HCT116 (cell line): ENCODE results near the gene METTL2B. TPM values are rescaled to one million over a fixed set of nuclear protein-coding genes. Genes with fewer than 3 reads are reported as not detected.
"Not testable (repeated sequence)": the region's sequence is repeated elsewhere in the genome, so short reads cannot be mapped to it uniquely, and the experiment has no call there.

ENCODE experiments used
- ATAC-seq: fragments of 200-7000 bp; cut with Tn5 transposase; 2 replicates; pipeline ENCODE4 v1.9.1; 2020; ENCODE audit warnings: mild to moderate bottlenecking, moderate library complexity
- BruUV-seq: library from RNA; stranded (reverse); fragments of 400-500 nt; replicated peaks from 2 replicates; lab custom pipeline; 2021; lab: Mats Ljungman, UMichigan
- CTCF ChIA-PET: fragments of 300-600 bp; sonication (Branson Sonifier 250); formaldehyde crosslinking; loops from one replicate; lab custom pipeline; 2021; ENCODE audit warnings: antibody characterized with exemption; lab: Charles Lee
- POLR2A ChIA-PET: fragments of 300-600, 350-600 bp; sonication (Branson Sonifier 250); formaldehyde crosslinking; loops from one replicate; lab custom pipeline; 2021; ENCODE audit warnings: antibody characterized with exemption; lab: Charles Lee
- RAD21 ChIA-PET, 2 experiments: fragments of 300-600 bp; sonication (Branson Sonifier 250); formaldehyde crosslinking; loops; one replicate each; lab custom pipeline; 2023; ENCODE audit warnings: low total read pairs in 2 of 2; ENCODE audit not compliant: uncharacterized antibody in 2 of 2, unreplicated experiment in 2 of 2, low non-redundant PET in 1 of 2; lab: Charles Lee
- DNase-seq: peaks from one replicate; pipeline ENCODE4 v3.0.0-alpha.2; 2010; ENCODE audit warnings: low read depth, low spot score
- H2AFZ ChIP-seq: fragments of 200-600 bp; shearing (Covaris generic), sonication (generic); 2 replicates; pipeline ENCODE4 v1.6.1; 2017; ENCODE audit warnings: low read depth, mixed run types, mixed read lengths, antibody characterized with exemption, low read length; ENCODE audit not compliant: poor library complexity, severe bottlenecking
- H3K27ac ChIP-seq: 2 replicates; pipeline ENCODE4 v1.5.1; 2012; ENCODE audit warnings: low read depth, low read length
- H3K27me3 ChIP-seq: fragments of 200-600 bp; sonication (generic); 2 replicates; pipeline ENCODE4 v1.6.1; 2016; ENCODE audit warnings: mixed run types, low read length, mixed read lengths; ENCODE audit not compliant: insufficient read depth
- H3K36me3 ChIP-seq, 2 experiments: fragments of 200-500 bp in 1 of 2; fragments of 200-600 bp in 1 of 2; sonication (Bioruptor generic) in 1 of 2; sonication (generic) in 1 of 2; 2 replicates each; pipeline versions ENCODE4 v1.5.1 to v1.6.1; 2014 to 2016; ENCODE audit warnings: low read length in 2 of 2, inconsistent platforms in 1 of 2, mixed read lengths in 1 of 2, mixed run types in 1 of 2; ENCODE audit not compliant: insufficient read depth in 2 of 2, control insufficient read depth in 1 of 2
- H3K4me1 ChIP-seq, 2 experiments: fragments of 200-600 bp in 1 of 2; sonication (generic) in 1 of 2; 2 replicates each; pipeline versions ENCODE4 v1.5.1 to v1.6.1; 2012 to 2017; ENCODE audit warnings: low read length in 2 of 2, inconsistent platforms in 1 of 2, mild to moderate bottlenecking in 1 of 2, mixed read lengths in 1 of 2, mixed run types in 1 of 2, moderate library complexity in 1 of 2; ENCODE audit not compliant: insufficient read depth in 2 of 2, control insufficient read depth in 1 of 2
- H3K4me2 ChIP-seq: fragments of 200-600 bp; sonication (generic); 2 replicates; pipeline ENCODE4 v1.6.1; 2017; ENCODE audit warnings: mixed run types, low read length, mixed read lengths
- H3K4me3 ChIP-seq, 2 experiments: fragments of 200-600 bp in 1 of 2; sonication (generic) in 1 of 2; replicated peaks in 1 of 2; 2 replicates each; pipeline ENCODE4 v1.5.1; 2011 to 2016; ENCODE audit warnings: low read length in 2 of 2, control low read depth in 1 of 2, low read depth in 1 of 2, mild to moderate bottlenecking in 1 of 2, mixed read lengths in 1 of 2, mixed run types in 1 of 2
- H3K79me2 ChIP-seq: fragments of 200-600 bp; sonication (generic); 2 replicates; pipeline ENCODE4 v1.6.1; 2017; ENCODE audit warnings: mild to moderate bottlenecking, mixed run types, low read length, moderate library complexity, mixed read lengths; ENCODE audit not compliant: insufficient read depth
- H3K9ac ChIP-seq: fragments of 200-600 bp; sonication (generic); 2 replicates; pipeline ENCODE4 v1.6.1; 2016; ENCODE audit warnings: low read length, mixed read lengths
- H3K9me2 ChIP-seq: fragments of 200-600 bp; sonication (generic), shearing (Covaris generic); 2 replicates; pipeline ENCODE4 v1.6.1; 2017; ENCODE audit warnings: mixed run types, mild to moderate bottlenecking, moderate library complexity; ENCODE audit not compliant: insufficient read depth
- H3K9me3 ChIP-seq, 2 experiments: fragments of 200-500 bp in 1 of 2; fragments of 200-600 bp in 1 of 2; sonication (Bioruptor generic) in 1 of 2; sonication (generic) in 1 of 2; 2 replicates each; pipeline ENCODE4 v1.6.1; 2014 to 2017; ENCODE audit warnings: low read length in 2 of 2, mixed read lengths in 2 of 2, inconsistent platforms in 1 of 2, low read depth in 1 of 2, mild to moderate bottlenecking in 1 of 2, mixed run types in 1 of 2, moderate library complexity in 1 of 2; ENCODE audit not compliant: control insufficient read depth in 1 of 2, insufficient read depth in 1 of 2
- H4K20me1 ChIP-seq: fragments of 200-600 bp; sonication (generic), shearing (Covaris generic); 2 replicates; pipeline ENCODE4 v1.6.1; 2017; ENCODE audit warnings: mixed run types, mild to moderate bottlenecking, moderate library complexity; ENCODE audit not compliant: insufficient read depth
- CTCF ChIP-seq, 3 experiments: fragments of 200-600 bp in 1 of 3; sonication (generic) in 1 of 3; IDR thresholded peaks in 2 of 3; conservative IDR thresholded peaks in 1 of 3; 2 replicates each; pipeline ENCODE4 v1.5.1; 2012 to 2017; ENCODE audit warnings: low read depth in 2 of 3, low read length in 2 of 3, antibody characterized with exemption in 1 of 3, borderline replicate concordance in 1 of 3, control low read depth in 1 of 3, mild to moderate bottlenecking in 1 of 3, mixed read lengths in 1 of 3, mixed run types in 1 of 3, moderate library complexity in 1 of 3; ENCODE audit not compliant: insufficient read depth in 1 of 3
- RAD21 ChIP-seq: IDR thresholded peaks from 2 replicates; pipeline ENCODE4 v1.6.1; 2012; ENCODE audit warnings: low read depth, mild to moderate bottlenecking
- intact Hi-C: fragments of 100-400 bp; cut with micrococcal nuclease; formaldehyde crosslinking; loops from 2 replicates; pipeline ENCODE4 v1.10.0; 2022
- total RNA-seq: library from RNA; stranded (reverse); gene quantifications from one replicate; pipeline ENCODE4 v1.2.1, GENCODE V29; 2021; ENCODE audit not compliant: unreplicated experiment

Gene METTL2B
- total RNA-seq, 1 experiment from 2014 or later = 45.7 TPM

GRCh38 chr7:128537410-128537809 lies 60.9 kb downstream of the METTL2B start:
- DNase-seq, H3K27ac ChIP-seq, H3K9me3 ChIP-seq, H3K4me2 ChIP-seq, intact Hi-C loops, H3K9ac ChIP-seq, H3K4me1 ChIP-seq, H3K9me2 ChIP-seq, RAD21 ChIA-PET, BruUV-seq, CTCF ChIA-PET, H3K27me3 ChIP-seq, H4K20me1 ChIP-seq, H2AFZ ChIP-seq, H3K36me3 ChIP-seq, POLR2A ChIA-PET, H3K4me3 ChIP-seq: not testable (repeated sequence)
- H3K79me2 ChIP-seq = peaks cover 75% of the 10 kb centered on the region
- peak; percentile 92 for ATAC-seq
- TF ChIP-seq RAD21 = peak; percentile 33; the same call in 1 of the 2 replicates
- peak; percentile 6 to 24 (median 18); a peak in 1 of 6 replicates for TF ChIP-seq CTCF (IDR thresholded peaks at IDR 0.05 in 2 of 3, conservative IDR thresholded peaks at IDR 0.05 in 1 of 3; ENCODE audit: borderline replicate concordance in 1 of 3, insufficient read depth in 1 of 3, low read depth in 2 of 3, low read length in 2 of 3)

GRCh38 chr7:128542530-128542929 lies 66.0 kb downstream of the METTL2B start:
- H3K36me3 ChIP-seq, H3K9me3 ChIP-seq, H4K20me1 ChIP-seq, H3K4me2 ChIP-seq, intact Hi-C loops, RAD21 ChIA-PET, BruUV-seq, H3K27me3 ChIP-seq, H3K4me3 ChIP-seq, DNase-seq, H3K9me2 ChIP-seq, CTCF ChIA-PET, H3K9ac ChIP-seq, POLR2A ChIA-PET, H3K4me1 ChIP-seq, ATAC-seq, H2AFZ ChIP-seq, H3K27ac ChIP-seq: not testable (repeated sequence)
- peaks cover 73% of the 10 kb centered on the region for H3K79me2 ChIP-seq

- H3K4me1 ChIP-seq, DNase-seq, H3K9ac ChIP-seq, H3K27ac ChIP-seq, POLR2A ChIA-PET, H3K36me3 ChIP-seq, H3K27me3 ChIP-seq, RAD21 ChIA-PET, ATAC-seq, H3K9me3 ChIP-seq, H3K9me2 ChIP-seq, BruUV-seq, H3K4me2 ChIP-seq, intact Hi-C loops, H4K20me1 ChIP-seq, CTCF ChIA-PET, H2AFZ ChIP-seq, H3K4me3 ChIP-seq: not testable (repeated sequence)
- H3K79me2 ChIP-seq = peaks cover 75% of the 10 kb centered on the region
Observed at GRCh38 chr7:128543300-128543699, 66.8 kb downstream of the METTL2B start.

- H4K20me1 ChIP-seq, intact Hi-C loops, POLR2A ChIA-PET, H3K36me3 ChIP-seq, H2AFZ ChIP-seq, CTCF ChIA-PET, H3K4me3 ChIP-seq, H3K27ac ChIP-seq, H3K4me2 ChIP-seq, H3K9me2 ChIP-seq, RAD21 ChIA-PET, DNase-seq, H3K4me1 ChIP-seq, H3K9me3 ChIP-seq, BruUV-seq, H3K9ac ChIP-seq, ATAC-seq, H3K27me3 ChIP-seq: not testable (repeated sequence)
- peaks cover 58% of the 10 kb centered on the region for H3K79me2 ChIP-seq
Observed at GRCh38 chr7:128546319-128546851, 69.8 kb downstream of the METTL2B start.
